ENCODE data around the gene ITGAX.
A peak's percentile ranks its signal among the peaks of the same experiment; 100 is the strongest.

ITGAX gene

DNA sequence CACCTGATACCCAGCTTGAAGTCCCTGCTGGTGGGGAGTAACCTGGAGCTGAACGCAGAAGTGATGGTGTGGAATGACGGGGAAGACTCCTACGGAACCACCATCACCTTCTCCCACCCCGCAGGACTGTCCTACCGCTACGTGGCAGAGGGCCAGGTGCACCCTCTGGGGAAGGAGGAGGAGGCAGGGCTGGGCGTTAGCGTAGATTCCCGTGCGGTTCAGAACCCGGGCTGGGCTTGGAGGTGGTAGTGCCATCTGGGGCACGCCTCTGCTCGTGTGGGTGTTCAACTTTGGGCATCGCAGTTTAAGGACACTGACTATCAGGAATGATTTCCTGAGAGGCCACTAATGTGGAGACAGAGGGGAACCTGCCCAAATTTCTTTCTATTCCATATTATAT is 18.3 kb downstream of the ITGAX start:
- no peak for DNase-seq (ENCODE audit: low spot score)

GRCh38 chr16:31375231-31375630 is 20.3 kb downstream of the ITGAX start:
- DNase-seq (ENCODE audit: low spot score), result no peak

GRCh38 chr16:31376705-31377104 is 21.7 kb downstream of the ITGAX start:
- DNase-seq (ENCODE audit: low spot score), result no peak

GRCh38 chr16:31377210-31377903 is 22.4 kb downstream of the ITGAX start:
- no peak for DNase-seq (ENCODE audit: low spot score)

DNA sequence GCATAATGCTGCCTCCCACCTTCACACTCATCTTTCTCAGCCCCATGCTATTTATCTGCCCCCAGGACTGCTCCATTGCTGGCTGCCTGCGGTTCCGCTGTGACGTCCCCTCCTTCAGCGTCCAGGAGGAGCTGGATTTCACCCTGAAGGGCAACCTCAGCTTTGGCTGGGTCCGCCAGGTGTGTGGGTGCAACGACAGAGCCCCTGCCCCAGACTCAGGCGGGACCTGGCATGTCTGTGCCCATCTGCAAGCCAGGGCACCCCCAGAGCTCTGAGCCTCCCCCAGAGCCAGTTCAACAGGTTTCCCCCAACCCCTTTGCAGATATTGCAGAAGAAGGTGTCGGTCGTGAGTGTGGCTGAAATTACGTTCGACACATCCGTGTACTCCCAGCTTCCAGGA is 25.2 kb downstream of the ITGAX start:
- no peak for DNase-seq (ENCODE audit: low spot score)

DNA sequence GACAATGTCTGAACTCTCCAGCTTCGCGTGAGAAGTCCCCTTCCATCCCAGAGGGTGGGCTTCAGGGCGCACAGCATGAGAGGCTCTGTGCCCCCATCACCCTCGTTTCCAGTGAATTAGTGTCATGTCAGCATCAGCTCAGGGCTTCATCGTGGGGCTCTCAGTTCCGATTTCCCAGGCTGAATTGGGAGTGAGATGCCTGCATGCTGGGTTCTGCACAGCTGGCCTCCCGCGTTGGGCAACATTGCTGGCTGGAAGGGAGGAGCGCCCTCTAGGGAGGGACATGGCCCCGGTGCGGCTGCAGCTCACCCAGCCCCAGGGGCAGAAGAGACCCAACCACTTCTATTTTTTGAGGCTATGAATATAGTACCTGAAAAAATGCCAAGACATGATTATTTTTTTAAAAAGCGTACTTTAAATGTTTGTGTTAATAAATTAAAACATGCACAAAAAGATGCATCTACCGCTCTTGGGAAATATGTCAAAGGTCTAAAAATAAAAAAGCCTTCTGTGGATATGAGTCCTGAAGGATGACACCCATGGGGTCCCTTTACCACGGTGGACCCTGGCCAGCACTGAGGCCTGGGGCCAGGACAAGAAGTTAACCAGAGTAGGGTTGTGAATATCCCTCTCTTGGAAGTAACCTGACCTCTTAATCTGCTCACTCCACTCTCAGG is 27.6 kb downstream of the ITGAX start:
- DNase-seq (ENCODE audit: low spot score), result peak; percentile 68

- no peak for DNase-seq (ENCODE audit: low spot score)
Observed at GRCh38 chr16:31385680-31386079, 30.7 kb downstream of the ITGAX start.

DNA sequence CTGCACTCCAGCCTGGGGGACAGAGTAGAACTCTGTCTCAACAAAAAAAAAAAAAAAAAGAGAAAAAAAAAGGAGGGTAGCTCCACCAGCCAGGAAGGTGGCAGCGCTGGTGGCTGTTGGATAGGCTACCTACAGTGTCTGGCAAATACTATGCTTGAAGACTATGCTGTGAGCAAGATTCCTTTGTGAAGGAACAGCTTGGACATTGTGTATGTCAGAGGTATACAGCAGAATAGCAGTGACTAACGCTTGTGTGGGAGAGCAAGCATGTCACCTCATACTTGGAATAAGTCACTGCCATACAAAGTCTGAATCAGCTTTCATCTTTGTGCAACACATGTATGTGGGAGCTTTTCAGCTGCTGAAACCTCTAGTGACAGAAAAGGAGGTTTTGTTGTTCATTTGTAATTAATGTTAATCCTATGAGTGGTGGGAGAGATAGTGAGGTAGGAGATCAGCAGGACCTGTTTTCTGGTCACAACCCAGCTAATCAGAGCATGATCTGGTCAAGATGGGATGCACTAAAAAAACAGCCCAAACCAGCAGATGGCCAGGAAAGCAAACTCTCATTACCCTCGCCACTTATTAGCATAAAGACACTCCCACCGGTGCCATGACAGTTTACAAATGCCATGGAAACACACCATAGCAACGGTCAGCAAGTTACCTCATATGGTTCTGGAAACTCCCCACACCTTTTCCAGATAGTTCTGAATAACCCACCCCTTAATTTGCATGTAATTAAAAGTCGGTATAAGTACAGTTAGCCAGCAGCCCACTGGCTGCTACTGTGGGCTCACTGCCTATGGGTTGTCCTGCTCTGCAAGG is 31.4 kb downstream of the ITGAX start:
- DNase-seq (ENCODE audit: low spot score), result peak; percentile 26

DNA sequence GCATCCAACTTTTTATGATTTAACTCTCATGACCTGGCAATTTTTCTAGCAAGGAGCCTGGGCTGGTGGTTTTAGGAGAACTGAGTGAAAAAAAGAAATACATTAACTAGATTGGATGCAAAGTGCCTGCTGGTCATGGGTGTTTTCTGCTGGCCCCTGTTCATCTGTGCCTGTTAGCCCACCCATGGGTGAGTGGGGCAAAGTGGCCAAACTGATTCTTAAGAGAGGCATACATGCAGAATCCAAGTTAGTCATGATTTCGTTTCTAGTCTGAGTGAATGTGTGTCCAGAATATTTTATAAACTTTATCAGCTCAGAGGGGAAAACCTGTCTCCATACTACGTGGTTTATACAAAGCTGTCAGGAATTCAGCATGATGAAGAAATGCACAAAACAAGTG is 33.6 kb downstream of the ITGAX start:
- DNase-seq (ENCODE audit: low spot score), result no peak

DNA sequence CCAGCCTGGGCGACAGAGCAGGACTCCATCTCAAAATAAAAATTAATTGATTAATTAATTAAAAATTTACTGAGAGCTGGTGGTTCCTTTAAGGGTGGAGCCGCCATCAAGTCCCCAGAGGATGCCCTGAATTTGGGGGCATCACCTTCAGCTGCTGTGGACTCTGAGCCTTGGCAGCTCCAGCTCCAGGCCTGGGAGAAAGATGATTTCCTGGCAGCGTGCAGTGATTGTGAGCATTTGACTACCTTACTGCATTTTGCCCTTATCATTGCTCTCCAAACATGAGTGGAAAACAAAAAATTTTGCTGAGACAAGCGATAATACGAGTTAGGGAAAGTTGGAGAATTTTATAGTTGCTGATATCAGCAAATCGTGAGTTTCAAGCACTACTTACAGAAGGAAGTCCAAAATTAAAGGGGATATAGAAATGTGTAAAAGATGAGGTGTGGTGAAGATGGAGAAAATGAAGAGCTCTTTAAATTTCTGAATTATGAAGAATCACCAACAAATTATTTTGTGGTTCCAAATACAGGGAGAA is 35.6 kb downstream of the ITGAX start:
- no peak for DNase-seq (ENCODE audit: low spot score)

GRCh38 chr16:31393056-31393455 is 38.1 kb downstream of the ITGAX start, which contains the start of gene ITGAD:
Gene ITGAD (plus strand): TSS chr16:31393335. CDS start chr16:31393361, 26 bp downstream.
- no peak for DNase-seq (ENCODE audit: low spot score)

DNA sequence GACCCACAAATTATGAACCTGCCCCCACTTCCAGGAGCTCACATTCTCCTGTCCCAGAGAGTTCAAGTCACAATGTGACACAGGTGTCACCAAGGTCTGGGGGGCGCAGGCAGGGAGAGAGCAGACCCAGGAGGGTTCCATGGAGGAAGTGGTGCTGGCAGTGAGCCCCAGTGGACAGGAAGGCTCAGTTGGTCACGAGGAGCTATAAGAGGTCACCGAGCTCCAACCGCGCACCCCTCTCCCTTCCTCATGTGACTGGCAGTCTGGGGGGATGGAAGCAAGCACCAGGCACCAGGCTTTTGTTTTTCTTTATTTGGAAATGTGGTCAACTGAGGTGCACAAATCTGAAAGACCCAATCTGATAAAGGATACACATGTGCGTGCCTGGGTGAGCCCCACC is 40.7 kb downstream of the ITGAX start:
- DNase-seq (ENCODE audit: low spot score), result no peak

- no peak for DNase-seq (ENCODE audit: low spot score)
Observed at GRCh38 chr16:31397096-31397660, 42.2 kb downstream of the ITGAX start.

DNA sequence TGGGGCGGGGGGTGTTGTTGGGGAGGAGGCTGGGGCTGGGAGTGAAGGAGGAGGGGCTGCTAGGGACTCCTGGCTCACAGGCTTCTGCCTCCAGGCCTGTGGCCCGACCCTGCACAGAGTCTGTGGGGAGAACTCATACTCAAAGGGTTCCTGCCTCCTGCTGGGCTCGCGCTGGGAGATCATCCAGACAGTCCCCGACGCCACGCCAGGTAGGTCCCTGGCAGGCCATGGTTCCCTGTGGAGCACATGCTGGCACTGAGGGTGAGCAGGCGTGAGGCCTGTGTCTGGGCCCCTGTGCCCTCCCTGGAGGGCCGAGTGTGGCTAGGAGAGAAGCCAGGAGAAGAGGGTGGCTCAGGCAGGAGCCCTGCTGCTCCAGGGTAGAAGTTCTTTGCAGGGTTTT is 42.7 kb downstream of the ITGAX start:
- no peak for DNase-seq (ENCODE audit: low spot score)

GRCh38 chr16:31400191-31400590 is 45.2 kb downstream of the ITGAX start:
- DNase-seq (ENCODE audit: low spot score), result no peak

- no peak for DNase-seq (ENCODE audit: low spot score)
Observed at GRCh38 chr16:31401436-31401835, 46.5 kb downstream of the ITGAX start.

DNA sequence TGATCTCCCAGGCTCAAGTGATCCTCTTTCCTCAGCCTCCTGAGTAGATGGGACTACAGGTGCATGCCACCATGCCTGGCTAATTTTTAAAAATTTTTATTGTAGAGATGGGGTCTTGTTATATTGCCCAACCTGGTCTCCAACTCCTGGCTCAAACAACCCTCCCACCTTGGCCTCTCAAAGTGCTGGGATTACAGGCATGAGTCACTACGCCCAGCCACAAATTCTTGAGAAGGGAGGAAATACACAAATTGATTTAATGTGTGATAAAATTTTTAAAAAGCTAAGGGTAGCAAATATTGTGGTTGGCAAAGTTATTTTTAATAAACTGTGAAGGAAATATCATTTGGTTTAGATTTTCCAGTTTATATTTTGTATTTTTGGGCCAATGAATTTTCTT is 47.7 kb downstream of the ITGAX start:
- no peak for DNase-seq (ENCODE audit: low spot score)

DNA sequence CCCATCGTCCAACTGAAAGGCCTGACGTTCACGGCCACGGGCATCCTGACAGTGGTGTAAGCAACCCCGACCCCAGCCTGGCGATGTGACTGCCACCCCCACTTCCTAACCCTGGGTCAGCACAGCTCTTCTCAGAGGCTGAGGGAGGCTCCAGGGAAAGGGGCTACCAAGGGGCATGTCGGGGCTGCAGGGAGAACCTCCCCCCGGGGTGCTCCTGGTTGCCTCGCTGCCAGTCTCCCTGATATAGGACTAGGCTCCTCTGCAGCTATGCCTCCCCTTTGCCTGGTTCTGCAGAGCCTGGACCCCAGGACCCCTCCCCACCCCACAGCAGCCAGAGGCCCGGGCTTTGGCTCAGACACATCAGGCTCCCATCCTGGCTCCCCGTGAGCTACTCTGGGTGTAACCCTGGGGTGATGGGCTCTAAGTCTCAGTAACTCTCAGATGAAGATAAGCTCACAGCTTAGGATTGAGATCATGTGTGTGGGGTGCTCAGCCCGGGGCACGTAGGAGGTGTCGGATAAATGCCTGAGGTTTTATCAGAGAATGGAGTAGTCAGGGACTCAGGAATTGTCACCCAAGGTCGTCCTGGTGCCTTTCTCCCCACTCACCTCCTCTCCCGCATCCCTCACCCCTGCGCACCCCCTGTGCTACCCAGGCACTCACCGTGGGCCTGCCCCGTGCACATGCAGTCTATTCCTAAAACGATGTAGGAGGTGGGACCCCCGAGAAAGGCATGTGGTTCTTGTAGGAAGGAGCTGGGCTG is 48.8 kb downstream of the ITGAX start:
- no peak for DNase-seq (ENCODE audit: low spot score)

GRCh38 chr16:31404353-31405064 is 49.5 kb downstream of the ITGAX start:
- DNase-seq (ENCODE audit: low spot score), result no peak

GRCh38 chr16:31407406-31407805 is 52.4 kb downstream of the ITGAX start:
- DNase-seq (ENCODE audit: low spot score), result no peak

GRCh38 chr16:31409433-31409832 is 54.5 kb downstream of the ITGAX start:
- DNase-seq (ENCODE audit: low spot score), result no peak
